IMR-90 (cell line): ENCODE data around the gene SEMA5A. TPM values are rescaled to one million over a fixed set of nuclear protein-coding genes. Genes with fewer than 3 reads are reported as not detected.

ENCODE experiments used
- ATAC-seq: fragments of 200-7000 bp; cut with Tn5 transposase; 2 replicates; pipeline ENCODE4 v1.9.1; 2020; ENCODE audit warnings: low read depth, mild to moderate bottlenecking, moderate library complexity
- BruUV-seq: library from RNA; stranded (reverse); fragments of 400-500 nt; replicated peaks from 2 replicates; lab custom pipeline; 2021; lab: Mats Ljungman, UMichigan
- CTCF ChIA-PET: fragments of 300-600 bp; formaldehyde crosslinking; extraction: SDS; loops from one replicate; lab custom pipeline; 2021; ENCODE audit warnings: antibody characterized with exemption; lab: Yijun Ruan, JAX
- POLR2A ChIA-PET: fragments of 300-600 bp; sonication (Branson Sonifier 250); formaldehyde crosslinking; loops from one replicate; lab custom pipeline; 2022; ENCODE audit warnings: antibody characterized with exemption; ENCODE audit not compliant: unreplicated experiment; lab: Charles Lee
- DNase-seq: peaks from one replicate; pipeline ENCODE4 v3.0.0; 2013
- H2AFZ ChIP-seq: replicated peaks from 2 replicates; pipeline ENCODE3; 2013; ENCODE audit warnings: low read length, mild to moderate bottlenecking; ENCODE audit not compliant: poor library complexity
- H2AK5ac ChIP-seq: 2 replicates; pipeline ENCODE4 v1.6.1; 2013; ENCODE audit warnings: low read depth, low read length, inconsistent platforms
- H2AK9ac ChIP-seq: replicated peaks from 2 replicates; pipeline ENCODE3; 2013; ENCODE audit warnings: mild to moderate bottlenecking, low read depth, low read length, moderate library complexity; ENCODE audit not compliant: poor library complexity
- H2BK120ac ChIP-seq: 2 replicates; pipeline ENCODE4 v1.6.1; 2013; ENCODE audit warnings: low read depth, low read length, inconsistent platforms
- H2BK15ac ChIP-seq: 3 replicates; pipeline ENCODE4 v1.6.1; 2013; ENCODE audit warnings: low read depth, low read length, inconsistent platforms
- H2BK20ac ChIP-seq: 2 replicates; pipeline ENCODE4 v1.6.1; 2013; ENCODE audit warnings: low read depth, mild to moderate bottlenecking, inconsistent platforms, low read length, moderate library complexity
- H2BK5ac ChIP-seq: 2 replicates; pipeline ENCODE4 v1.6.1; 2013; ENCODE audit warnings: mild to moderate bottlenecking, low read depth, low read length, inconsistent platforms; ENCODE audit not compliant: poor library complexity, severe bottlenecking
- H3K14ac ChIP-seq: replicated peaks from 2 replicates; pipeline ENCODE4 v1.6.1; 2013; ENCODE audit warnings: low read depth, low read length, inconsistent platforms
- H3K18ac ChIP-seq: 2 replicates; pipeline ENCODE4 v1.6.1; 2013; ENCODE audit warnings: low read depth, low read length, control low read depth
- H3K23ac ChIP-seq: 2 replicates; pipeline ENCODE4 v1.6.1; 2013; ENCODE audit warnings: low read depth, low read length, inconsistent platforms
- H3K27ac ChIP-seq: 2 replicates; pipeline ENCODE4 v1.5.1; 2013; ENCODE audit warnings: mild to moderate bottlenecking, control low read depth, low read length; ENCODE audit not compliant: insufficient read depth
- H3K27me3 ChIP-seq: 2 replicates; pipeline ENCODE4 v1.6.1; 2013; ENCODE audit warnings: low read length; ENCODE audit not compliant: control insufficient read depth, insufficient read depth
- H3K36me3 ChIP-seq: 2 replicates; pipeline ENCODE4 v1.6.1; 2013; ENCODE audit warnings: low read length, mixed read lengths; ENCODE audit not compliant: control insufficient read depth, insufficient read depth
- H3K4ac ChIP-seq: 2 replicates; pipeline ENCODE4 v1.6.1; 2013; ENCODE audit warnings: low read depth, low read length, inconsistent platforms
- H3K4me1 ChIP-seq: 2 replicates; pipeline ENCODE4 v1.6.1; 2013; ENCODE audit warnings: low read length, mixed read lengths; ENCODE audit not compliant: control insufficient read depth, insufficient read depth
- H3K4me2 ChIP-seq: 2 replicates; pipeline ENCODE4 v1.6.1; 2013; ENCODE audit warnings: low read depth, mild to moderate bottlenecking, control low read depth, low read length, moderate library complexity
- H3K4me3 ChIP-seq: 2 replicates; pipeline ENCODE4 v1.5.1; 2013; ENCODE audit warnings: low read depth, mild to moderate bottlenecking, control low read depth, low read length, moderate library complexity; ENCODE audit not compliant: insufficient read depth
- H3K56ac ChIP-seq: 2 replicates; pipeline ENCODE4 v1.6.1; 2013; ENCODE audit warnings: low read length, inconsistent platforms; ENCODE audit not compliant: insufficient read depth; ENCODE audit errors: extremely low read depth
- H3K79me1 ChIP-seq, 2 experiments: 2 replicates each; pipeline ENCODE4 v1.6.1; 2013; ENCODE audit warnings: low read length in 2 of 2, inconsistent platforms in 1 of 2, low read depth in 1 of 2
- H3K9ac ChIP-seq: 2 replicates; pipeline ENCODE4 v1.6.1; 2013; ENCODE audit warnings: low read depth, low read length, control low read depth
- H3K9me1 ChIP-seq: 2 replicates; pipeline ENCODE4 v1.6.1; 2013; ENCODE audit warnings: low read length, inconsistent platforms; ENCODE audit not compliant: insufficient read depth
- H3K9me3 ChIP-seq: 2 replicates; pipeline ENCODE4 v1.6.1; 2013; ENCODE audit warnings: low read length; ENCODE audit not compliant: control insufficient read depth, insufficient read depth
- H4K20me1 ChIP-seq: 2 replicates; pipeline ENCODE4 v1.6.1; 2013; ENCODE audit warnings: low read length, inconsistent platforms; ENCODE audit not compliant: insufficient read depth
- H4K5ac ChIP-seq: 2 replicates; pipeline ENCODE4 v1.6.1; 2013; ENCODE audit warnings: mild to moderate bottlenecking, low read depth, low read length, control low read depth
- H4K8ac ChIP-seq, 2 experiments: 2 replicates each; pipeline ENCODE4 v1.6.1; 2013; ENCODE audit warnings: low read depth in 2 of 2, low read length in 2 of 2, control low read depth in 1 of 2, inconsistent platforms in 1 of 2
- H4K91ac ChIP-seq: 2 replicates; pipeline ENCODE4 v1.6.1; 2013; ENCODE audit warnings: low read depth, low read length, inconsistent platforms; ENCODE audit not compliant: insufficient read depth
- BHLHE40 ChIP-seq: fragments of 150-350 bp; IDR thresholded peaks from 2 replicates; pipeline ENCODE4 v1.6.1; 2016; ENCODE audit warnings: mild to moderate bottlenecking, low read depth, low read length
- CHD1 ChIP-seq: IDR thresholded peaks from 2 replicates; pipeline ENCODE4 v1.6.1; 2012; ENCODE audit warnings: low read depth, low read length, improper control_type of control experiment
- CTCF ChIP-seq: conservative IDR thresholded peaks from 2 replicates; pipeline ENCODE4 v1.5.1; 2012; ENCODE audit warnings: mild to moderate bottlenecking, low read depth, low read length, improper control_type of control experiment
- MAZ ChIP-seq: IDR thresholded peaks from 2 replicates; pipeline ENCODE4 v1.6.1; 2012; ENCODE audit warnings: low read depth, mild to moderate bottlenecking, low read length, improper control_type of control experiment, moderate library complexity, borderline replicate concordance
- RFX5 ChIP-seq: IDR thresholded peaks from 2 replicates; pipeline ENCODE4 v1.8.0; 2012; ENCODE audit warnings: low read depth, mild to moderate bottlenecking, low read length, moderate library complexity
- SMC3 ChIP-seq: fragments of 150-350 bp; IDR thresholded peaks from 2 replicates; pipeline ENCODE4 v1.6.1; 2016; ENCODE audit warnings: low read depth, mild to moderate bottlenecking, antibody characterized with exemption, low read length, moderate library complexity
- WGBS, 2 experiments: methylation state at CpG; one replicate each; pipeline versions ENCODE4 v1.1.5 to v1.1.7; 2013; ENCODE audit warnings: missing lambda C conversion rate in 2 of 2; ENCODE audit not compliant: insufficient read length in 1 of 2; ENCODE audit errors: extremely low coverage in 2 of 2; 5-methylcytosine and 5-hydroxymethylcytosine counted together
- dilution Hi-C: fragments of 300-500 bp; cut with HindIII; formaldehyde crosslinking; loops from one replicate; pipeline ENCODE4 v1.14.3; 2018; ENCODE audit warnings: low sequenced_read_pairs; ENCODE audit not compliant: unreplicated experiment
- in situ Hi-C: fragments of 300-500 bp; cut with MboI; formaldehyde crosslinking; loops from 3 replicates; pipeline ENCODE4 v1.14.3; 2019; ENCODE audit warnings: low sequenced_read_pairs, inconsistent platforms, mixed read lengths
- intact Hi-C: fragments of 100-400 bp; cut with micrococcal nuclease; formaldehyde crosslinking; loops from 2 replicates; pipeline ENCODE4 v1.10.0; 2022
- polyA plus RNA-seq, 3 experiments: library from polyadenylated mRNA; depleted of rRNA; stranded (reverse); fragments of >200 nt; gene quantifications; 2 replicates each; pipeline ENCODE4 v1.2.3, GENCODE V29; 2012; ENCODE audit warnings: low replicate concordance in 1 of 3
- total RNA-seq: library from RNA; depleted of rRNA; stranded (reverse); fragments of >200 nt; gene quantifications from 2 replicates; pipeline ENCODE4 v1.2.3, GENCODE V29; 2012
- TF ChIP-seq, protein P1 (sequence below): fragments of 150-350 bp; IDR thresholded peaks from 2 replicates; pipeline ENCODE4 v1.6.1; 2017; ENCODE audit warnings: mild to moderate bottlenecking, antibody characterized with exemption, low read length, low read depth

The SEMA5A gene
- total and polyA plus RNA-seq, 2 of the 4 experiments (the other 2 are of a cell fraction): 8.2 to 9.9 TPM

GRCh38 chr5:9390113-9390512 is 155.8 kb downstream of the SEMA5A start:
- POLR2A ChIA-PET: no interaction called here
- H4K5ac ChIP-seq: no peak overlapping the region
- H3K18ac ChIP-seq: no peak overlapping the region
- no peak overlapping the region for H3K4me3 ChIP-seq
- intact Hi-C loops (no loop called here), in situ Hi-C loops (no loop called here), dilution Hi-C loops (no loop called here)
- TF ChIP-seq MAZ (no peak), CTCF (no peak), SMC3 (no peak), BHLHE40 (no peak), RFX5 (no peak), CHD1 (no peak)
- TF ChIP-seq, protein P1, sequence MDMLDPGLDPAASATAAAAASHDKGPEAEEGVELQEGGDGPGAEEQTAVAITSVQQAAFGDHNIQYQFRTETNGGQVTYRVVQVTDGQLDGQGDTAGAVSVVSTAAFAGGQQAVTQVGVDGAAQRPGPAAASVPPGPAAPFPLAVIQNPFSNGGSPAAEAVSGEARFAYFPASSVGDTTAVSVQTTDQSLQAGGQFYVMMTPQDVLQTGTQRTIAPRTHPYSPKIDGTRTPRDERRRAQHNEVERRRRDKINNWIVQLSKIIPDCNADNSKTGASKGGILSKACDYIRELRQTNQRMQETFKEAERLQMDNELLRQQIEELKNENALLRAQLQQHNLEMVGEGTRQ: no peak
- no peak overlapping the region for H3K4ac ChIP-seq
- peaks cover 8% of the 10 kb centered on the region; the same call in 1 of the 2 replicates for H4K20me1 ChIP-seq
- no TSS peak for BruUV-seq
- H2BK15ac ChIP-seq: no peak overlapping the region
- peaks cover 13 to 62% of the 10 kb centered on the region in 2 experiments; a peak in 3 of 4 replicates for H3K79me1 ChIP-seq
- ATAC-seq: no peak
- no peaks in the 10 kb centered on the region for H3K36me3 ChIP-seq
- no peak overlapping the region for H2AK9ac ChIP-seq
- H3K56ac ChIP-seq: no peak overlapping the region
- H3K27me3 ChIP-seq: no peaks in the 10 kb centered on the region
- no peaks in the 10 kb centered on the region for H3K9me3 ChIP-seq
- H3K4me1 ChIP-seq: no peaks in the 10 kb centered on the region
- peaks cover 17% of the 10 kb centered on the region for H3K9me1 ChIP-seq
- no peak for DNase-seq
- no peak overlapping the region for H2BK20ac ChIP-seq
- no peak overlapping the region for H3K27ac ChIP-seq
- no peak overlapping the region for H2BK5ac ChIP-seq
- H2AFZ ChIP-seq: no peak overlapping the region
- H3K4me2 ChIP-seq: no peak overlapping the region
- no peak overlapping the region for H4K91ac ChIP-seq
- H3K14ac ChIP-seq: no peak overlapping the region
- H2BK120ac ChIP-seq: no peak overlapping the region
- no peak overlapping the region for H3K9ac ChIP-seq
- CTCF ChIA-PET: no interaction called here
- no peak overlapping the region for H2AK5ac ChIP-seq
- no peak overlapping the region for H3K23ac ChIP-seq
- H4K8ac ChIP-seq: no peak overlapping the region
- WGBS, 2 experiments: no CpG with 5 or more reads among the region's 1 CpG
